H9 (cell line): ENCODE results near the gene PSTPIP1. TPM values are rescaled to one million over a fixed set of nuclear protein-coding genes. Genes with fewer than 3 reads are reported as not detected.

ENCODE experiments used
- DNase-seq: peaks from one replicate; pipeline ENCODE4 v3.0.0-alpha.2; 2017
- H2AFZ ChIP-seq: one replicate; pipeline ENCODE4 v1.6.1; 2013; ENCODE audit warnings: mild to moderate bottlenecking, low read length, control low read depth, moderate library complexity
- H2AK5ac ChIP-seq: 2 replicates; pipeline ENCODE4 v1.6.1; 2013; ENCODE audit warnings: low read length, control low read depth, mixed read lengths; ENCODE audit not compliant: insufficient read length
- H2BK120ac ChIP-seq: one replicate; pipeline ENCODE4 v1.6.1; 2013; ENCODE audit warnings: low read depth, mild to moderate bottlenecking, low read length, control low read depth, inconsistent platforms; ENCODE audit not compliant: poor library complexity, severe bottlenecking
- H2BK12ac ChIP-seq: 2 replicates; pipeline ENCODE4 v1.6.1; 2013; ENCODE audit warnings: low read length, control low read depth, mixed read lengths, low read depth; ENCODE audit not compliant: insufficient read length
- H2BK15ac ChIP-seq: 2 replicates; pipeline ENCODE4 v1.6.1; 2013; ENCODE audit warnings: low read depth, low read length, control low read depth
- H2BK20ac ChIP-seq: one replicate; pipeline ENCODE4 v1.6.1; 2013; ENCODE audit warnings: low read depth, mild to moderate bottlenecking, low read length, control low read depth, inconsistent platforms; ENCODE audit not compliant: poor library complexity, severe bottlenecking
- H2BK5ac ChIP-seq: 2 replicates; pipeline ENCODE4 v1.6.1; 2013; ENCODE audit warnings: low read length, control low read depth, mixed read lengths; ENCODE audit not compliant: insufficient read length
- H3K14ac ChIP-seq: 2 replicates; pipeline ENCODE4 v1.6.1; 2013; ENCODE audit warnings: low read length, control low read depth; ENCODE audit not compliant: insufficient read depth
- H3K18ac ChIP-seq: 2 replicates; pipeline ENCODE4 v1.6.1; 2013; ENCODE audit warnings: low read depth, mild to moderate bottlenecking, mixed read lengths, low read length, control low read depth; ENCODE audit not compliant: insufficient read length
- H3K23ac ChIP-seq: 2 replicates; pipeline ENCODE4 v1.6.1; 2013; ENCODE audit warnings: low read length, control low read depth, mixed read lengths, low read depth; ENCODE audit not compliant: insufficient read length
- H3K23me2 ChIP-seq: 2 replicates; pipeline ENCODE4 v1.6.1; 2013; ENCODE audit warnings: low read depth, mild to moderate bottlenecking, mixed read lengths, low read length, control low read depth; ENCODE audit not compliant: insufficient read length, poor library complexity, severe bottlenecking
- H3K27ac ChIP-seq: 2 replicates; pipeline ENCODE4 v1.5.1; 2013; ENCODE audit warnings: low read length, control low read depth, mixed read lengths, low read depth; ENCODE audit not compliant: insufficient read length
- H3K27me3 ChIP-seq: 2 replicates; pipeline ENCODE4 v1.6.1; 2013; ENCODE audit warnings: low read length, control low read depth, inconsistent platforms; ENCODE audit not compliant: insufficient read depth
- H3K4ac ChIP-seq: 2 replicates; pipeline ENCODE4 v1.6.1; 2013; ENCODE audit warnings: low read depth, mild to moderate bottlenecking, control low read depth, inconsistent platforms, low read length, moderate library complexity
- H3K4me1 ChIP-seq: 2 replicates; pipeline ENCODE4 v1.6.1; 2013; ENCODE audit warnings: low read length, control low read depth, inconsistent platforms; ENCODE audit not compliant: insufficient read depth
- H3K4me2 ChIP-seq: 2 replicates; pipeline ENCODE4 v1.6.1; 2013; ENCODE audit warnings: low read length, control low read depth, mixed read lengths; ENCODE audit not compliant: insufficient read length, insufficient read depth
- H3K56ac ChIP-seq: 2 replicates; pipeline ENCODE4 v1.6.1; 2013; ENCODE audit warnings: low read depth, mild to moderate bottlenecking, mixed read lengths, low read length, control low read depth; ENCODE audit not compliant: insufficient read length
- H3K79me1 ChIP-seq: 2 replicates; pipeline ENCODE4 v1.6.1; 2013; ENCODE audit warnings: low read depth, mild to moderate bottlenecking, moderate library complexity, low read length, control low read depth, inconsistent platforms; ENCODE audit not compliant: insufficient read depth, poor library complexity, severe bottlenecking
- H3K79me2 ChIP-seq: 2 replicates; pipeline ENCODE4 v1.6.1; 2013; ENCODE audit warnings: low read length, control low read depth, inconsistent platforms; ENCODE audit not compliant: insufficient read depth
- H3K9ac ChIP-seq: 2 replicates; pipeline ENCODE4 v1.6.1; 2013; ENCODE audit warnings: low read length, control low read depth, mixed read lengths; ENCODE audit not compliant: insufficient read length; ENCODE audit errors: extremely low read depth
- H3K9me3 ChIP-seq: one replicate; pipeline ENCODE4 v1.6.1; 2013; ENCODE audit warnings: low read depth, low read length, inconsistent platforms; ENCODE audit not compliant: control insufficient read depth
- H3T11ph ChIP-seq: one replicate; pipeline ENCODE4 v1.6.1; 2013; ENCODE audit warnings: mild to moderate bottlenecking, low read length, control low read depth, inconsistent platforms
- H4K20me1 ChIP-seq: one replicate; pipeline ENCODE4 v1.6.1; 2013; ENCODE audit not compliant: control insufficient read depth, insufficient read length, insufficient read depth
- H4K5ac ChIP-seq: 2 replicates; pipeline ENCODE4 v1.6.1; 2013; ENCODE audit warnings: low read depth, mild to moderate bottlenecking, mixed read lengths, low read length, control low read depth; ENCODE audit not compliant: insufficient read length
- H4K8ac ChIP-seq: replicated peaks from 2 replicates; pipeline ENCODE4 v1.6.1; 2013; ENCODE audit warnings: low read length, control low read depth, mixed read lengths, low read depth; ENCODE audit not compliant: insufficient read length
- H4K91ac ChIP-seq: 2 replicates; pipeline ENCODE4 v1.6.1; 2013; ENCODE audit warnings: low read depth, mild to moderate bottlenecking, moderate library complexity, mixed read lengths, low read length, control low read depth; ENCODE audit not compliant: insufficient read length
- H3K27ac Mint-ChIP-seq, 3 experiments: 2 replicates in 2 of 3; 3 replicates in 1 of 3; pipeline ENCODE4 v1.8.0; 2020 to 2021; ENCODE audit warnings: mixed read lengths in 3 of 3, mild to moderate bottlenecking in 1 of 3, moderate library complexity in 1 of 3
- H3K27me3 Mint-ChIP-seq: 2 replicates; pipeline ENCODE4 v1.8.0; 2021; ENCODE audit warnings: low read depth, mild to moderate bottlenecking, moderate library complexity, mixed read lengths
- H3K36me3 Mint-ChIP-seq, 3 experiments: 2 replicates in 2 of 3; 3 replicates in 1 of 3; pipeline ENCODE4 v1.8.0; 2020 to 2021; ENCODE audit warnings: low read depth in 3 of 3, mixed read lengths in 3 of 3; ENCODE audit not compliant: insufficient read depth in 1 of 3
- H3K4me1 Mint-ChIP-seq, 2 experiments: 2 replicates each; pipeline ENCODE4 v1.8.0; 2020; ENCODE audit warnings: mixed read lengths in 2 of 2
- H3K4me3 Mint-ChIP-seq, 2 experiments: 2 replicates in 1 of 2; 3 replicates in 1 of 2; pipeline ENCODE4 v1.8.0; 2020 to 2021; ENCODE audit warnings: mild to moderate bottlenecking in 2 of 2, mixed read lengths in 2 of 2, moderate library complexity in 1 of 2
- H3K9me3 Mint-ChIP-seq, 2 experiments: 2 replicates in 1 of 2; 3 replicates in 1 of 2; pipeline ENCODE4 v1.8.0; 2020; ENCODE audit warnings: mild to moderate bottlenecking in 2 of 2, mixed read lengths in 2 of 2, moderate library complexity in 1 of 2
- WGBS: extraction: QIAGEN DNeasy Blood & Tissue Kit; methylation state at CpG from one replicate; pipeline ENCODE4 v1.1.7; 2013; ENCODE audit warnings: missing lambda C conversion rate, low lambda C conversion rate, mixed read lengths; ENCODE audit not compliant: insufficient read length; ENCODE audit errors: extremely low coverage; 5-methylcytosine and 5-hydroxymethylcytosine counted together
- total RNA-seq: library from RNA; stranded (reverse); gene quantifications from 2 replicates; pipeline ENCODE4 v1.2.1, GENCODE V29; 2021
- TF ChIP-seq, protein P1 (sequence below): fragments of 200-600 bp; sonication (generic); conservative IDR thresholded peaks from 3 replicates; pipeline ENCODE4 v1.8.0; 2021; ENCODE audit warnings: antibody characterized with exemption, mild to moderate bottlenecking

The PSTPIP1 gene
- total RNA-seq, 1 experiment from 2014 or later: 1.8 TPM

DNA sequence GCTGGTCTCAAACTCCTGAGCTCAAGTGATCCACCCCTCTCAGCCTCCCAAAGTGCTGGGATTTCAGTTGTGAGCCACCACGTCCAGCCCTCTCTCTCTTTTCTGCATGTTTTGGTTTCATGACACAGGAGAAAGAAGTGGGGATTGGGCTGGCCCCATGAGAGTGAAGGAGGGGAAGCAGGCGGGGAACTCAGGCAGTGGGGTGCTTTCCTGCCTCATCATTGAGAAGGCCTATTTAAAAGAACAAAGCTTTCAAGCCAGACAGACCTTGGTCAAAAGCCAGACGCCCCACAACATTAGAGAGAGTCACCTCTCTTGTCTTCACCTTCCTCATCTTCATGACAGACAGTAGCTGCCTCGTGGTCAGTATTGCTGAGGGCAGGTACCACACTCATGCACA, 15.9 kb downstream of the PSTPIP1 start:
- Histone ChIP-seq H4K91ac (no peak overlapping the region), H4K20me1 (no peaks in the 10 kb centered on the region), H3K79me1 (no peaks in the 10 kb centered on the region), H2AFZ (no peak overlapping the region), H3K18ac (no peak overlapping the region), H3K4me2 (no peak overlapping the region), H3K9me3 (no peaks in the 10 kb centered on the region), H3K23me2 (no peaks in the 10 kb centered on the region), H3K23ac (no peak overlapping the region), H4K5ac (no peak overlapping the region), H3K27me3 (no peaks in the 10 kb centered on the region), H3K79me2 (no peaks in the 10 kb centered on the region), H4K8ac (no peak overlapping the region), H3K14ac (no peak overlapping the region), H2BK20ac (no peak overlapping the region), H3K56ac (no peak overlapping the region), H2AK5ac (no peak overlapping the region), H3T11ph (no peak overlapping the region), H2BK12ac (no peak overlapping the region), H2BK120ac (no peak overlapping the region), H3K9ac (no peak overlapping the region), H3K4ac (no peak overlapping the region), H2BK5ac (no peak overlapping the region), H3K27ac (no peak overlapping the region), H2BK15ac (no peak overlapping the region), H3K4me1 (no peaks in the 10 kb centered on the region)
- WGBS: no CpG with 5 or more reads among the region's 4 CpGs
- no peaks in the 10 kb centered on the region for H3K9me3 Mint-ChIP-seq
- no peak overlapping the region for H3K4me3 Mint-ChIP-seq
- H3K4me1 Mint-ChIP-seq: 0 out of 4 replicates have a peak, but pooled peaks cover 0 to 4% of the 10 kb centered on the region in 2 experiments
- H3K27ac Mint-ChIP-seq: no peak overlapping the region
- TF ChIP-seq, protein P1, sequence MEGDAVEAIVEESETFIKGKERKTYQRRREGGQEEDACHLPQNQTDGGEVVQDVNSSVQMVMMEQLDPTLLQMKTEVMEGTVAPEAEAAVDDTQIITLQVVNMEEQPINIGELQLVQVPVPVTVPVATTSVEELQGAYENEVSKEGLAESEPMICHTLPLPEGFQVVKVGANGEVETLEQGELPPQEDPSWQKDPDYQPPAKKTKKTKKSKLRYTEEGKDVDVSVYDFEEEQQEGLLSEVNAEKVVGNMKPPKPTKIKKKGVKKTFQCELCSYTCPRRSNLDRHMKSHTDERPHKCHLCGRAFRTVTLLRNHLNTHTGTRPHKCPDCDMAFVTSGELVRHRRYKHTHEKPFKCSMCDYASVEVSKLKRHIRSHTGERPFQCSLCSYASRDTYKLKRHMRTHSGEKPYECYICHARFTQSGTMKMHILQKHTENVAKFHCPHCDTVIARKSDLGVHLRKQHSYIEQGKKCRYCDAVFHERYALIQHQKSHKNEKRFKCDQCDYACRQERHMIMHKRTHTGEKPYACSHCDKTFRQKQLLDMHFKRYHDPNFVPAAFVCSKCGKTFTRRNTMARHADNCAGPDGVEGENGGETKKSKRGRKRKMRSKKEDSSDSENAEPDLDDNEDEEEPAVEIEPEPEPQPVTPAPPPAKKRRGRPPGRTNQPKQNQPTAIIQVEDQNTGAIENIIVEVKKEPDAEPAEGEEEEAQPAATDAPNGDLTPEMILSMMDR: no peak
- no peaks in the 10 kb centered on the region; the same call in 1 of the 2 replicates for H3K27me3 Mint-ChIP-seq
- DNase-seq: no peak
- no peaks in the 10 kb centered on the region for H3K36me3 Mint-ChIP-seq
